ENCODE results near the gene MTX1. TPM values are rescaled to one million over a fixed set of nuclear protein-coding genes. Genes with fewer than 3 reads are reported as not detected.

The MTX1 gene
- total and polyA plus RNA-seq, 9 of the 15 experiments (the other 6 are each of a cell fraction or from before 2014, with no cell fraction given): 29.1 to 98.4 (median 66.9) TPM

- TF ChIP-seq, protein P1, sequence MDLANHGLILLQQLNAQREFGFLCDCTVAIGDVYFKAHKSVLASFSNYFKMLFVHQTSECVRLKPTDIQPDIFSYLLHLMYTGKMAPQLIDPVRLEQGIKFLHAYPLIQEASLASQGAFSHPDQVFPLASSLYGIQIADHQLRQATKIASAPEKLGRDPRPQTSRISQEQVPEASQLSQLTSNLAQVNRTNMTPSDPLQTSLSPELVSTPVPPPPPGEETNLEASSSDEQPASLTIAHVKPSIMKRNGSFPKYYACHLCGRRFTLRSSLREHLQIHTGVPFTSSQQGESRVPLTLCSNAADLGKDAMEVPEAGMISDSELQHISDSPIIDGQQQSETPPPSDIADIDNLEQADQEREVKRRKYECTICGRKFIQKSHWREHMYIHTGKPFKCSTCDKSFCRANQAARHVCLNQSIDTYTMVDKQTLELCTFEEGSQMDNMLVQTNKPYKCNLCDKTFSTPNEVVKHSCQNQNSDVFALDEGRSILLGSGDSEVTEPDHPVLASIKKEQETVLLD (IDR thresholded peaks at IDR 0.05): peak; percentile 71; the same call in 1 of the 2 replicates
- TF ChIP-seq ZNF274 (IDR thresholded peaks at IDR 0.05; ENCODE audit: borderline replicate concordance, low read depth, low read length) (no peak), CCAR2 (IDR thresholded peaks at IDR 0.05; ENCODE audit: low read depth, low read length) (no peak), KLF10 (CRISPR knock-in tag; IDR thresholded peaks at IDR 0.05) (no peak), SRF (CRISPR knock-in tag; IDR thresholded peaks at IDR 0.05) (peak in 1 of 2 experiments; percentile 85; a peak in 2 of 4 replicates), ZBTB5 (IDR thresholded peaks at IDR 0.05) (0 out of 2 replicates have a peak, but pooled peaks have one; percentile 11), ZNF384 (IDR thresholded peaks at IDR 0.05; ENCODE audit: low read depth, low read length) (no peak), TAF15 (IDR thresholded peaks at IDR 0.05; ENCODE audit: low read depth, low read length) (no peak), ZNF699 (CRISPR knock-in tag; IDR thresholded peaks at IDR 0.05; ENCODE audit: insufficient replicate concordance) (no peak), SRSF3 (IDR thresholded peaks at IDR 0.05; ENCODE audit: insufficient read depth, low read length) (no peak), NCOA4 (IDR thresholded peaks at IDR 0.05; ENCODE audit: partially characterized antibody) (no peak), HDGF (IDR thresholded peaks at IDR 0.05) (no peak), MYNN (IDR thresholded peaks at IDR 0.05) (peak; percentile 80), MYNN (CRISPR knock-in tag; IDR thresholded peaks at IDR 0.05) (no peak)
- TF ChIP-seq, protein P2, sequence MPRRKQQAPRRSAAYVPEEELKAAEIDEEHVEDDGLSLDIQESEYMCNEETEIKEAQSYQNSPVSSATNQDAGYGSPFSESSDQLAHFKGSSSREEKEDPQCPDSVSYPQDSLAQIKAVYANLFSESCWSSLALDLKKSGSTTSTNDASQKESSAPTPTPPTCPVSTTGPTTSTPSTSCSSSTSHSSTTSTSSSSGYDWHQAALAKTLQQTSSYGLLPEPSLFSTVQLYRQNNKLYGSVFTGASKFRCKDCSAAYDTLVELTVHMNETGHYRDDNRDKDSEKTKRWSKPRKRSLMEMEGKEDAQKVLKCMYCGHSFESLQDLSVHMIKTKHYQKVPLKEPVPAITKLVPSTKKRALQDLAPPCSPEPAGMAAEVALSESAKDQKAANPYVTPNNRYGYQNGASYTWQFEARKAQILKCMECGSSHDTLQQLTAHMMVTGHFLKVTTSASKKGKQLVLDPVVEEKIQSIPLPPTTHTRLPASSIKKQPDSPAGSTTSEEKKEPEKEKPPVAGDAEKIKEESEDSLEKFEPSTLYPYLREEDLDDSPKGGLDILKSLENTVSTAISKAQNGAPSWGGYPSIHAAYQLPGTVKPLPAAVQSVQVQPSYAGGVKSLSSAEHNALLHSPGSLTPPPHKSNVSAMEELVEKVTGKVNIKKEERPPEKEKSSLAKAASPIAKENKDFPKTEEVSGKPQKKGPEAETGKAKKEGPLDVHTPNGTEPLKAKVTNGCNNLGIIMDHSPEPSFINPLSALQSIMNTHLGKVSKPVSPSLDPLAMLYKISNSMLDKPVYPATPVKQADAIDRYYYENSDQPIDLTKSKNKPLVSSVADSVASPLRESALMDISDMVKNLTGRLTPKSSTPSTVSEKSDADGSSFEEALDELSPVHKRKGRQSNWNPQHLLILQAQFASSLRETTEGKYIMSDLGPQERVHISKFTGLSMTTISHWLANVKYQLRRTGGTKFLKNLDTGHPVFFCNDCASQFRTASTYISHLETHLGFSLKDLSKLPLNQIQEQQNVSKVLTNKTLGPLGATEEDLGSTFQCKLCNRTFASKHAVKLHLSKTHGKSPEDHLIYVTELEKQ (CRISPR knock-in tag; IDR thresholded peaks at IDR 0.05): no peak
- TF ChIP-seq, protein P3, sequence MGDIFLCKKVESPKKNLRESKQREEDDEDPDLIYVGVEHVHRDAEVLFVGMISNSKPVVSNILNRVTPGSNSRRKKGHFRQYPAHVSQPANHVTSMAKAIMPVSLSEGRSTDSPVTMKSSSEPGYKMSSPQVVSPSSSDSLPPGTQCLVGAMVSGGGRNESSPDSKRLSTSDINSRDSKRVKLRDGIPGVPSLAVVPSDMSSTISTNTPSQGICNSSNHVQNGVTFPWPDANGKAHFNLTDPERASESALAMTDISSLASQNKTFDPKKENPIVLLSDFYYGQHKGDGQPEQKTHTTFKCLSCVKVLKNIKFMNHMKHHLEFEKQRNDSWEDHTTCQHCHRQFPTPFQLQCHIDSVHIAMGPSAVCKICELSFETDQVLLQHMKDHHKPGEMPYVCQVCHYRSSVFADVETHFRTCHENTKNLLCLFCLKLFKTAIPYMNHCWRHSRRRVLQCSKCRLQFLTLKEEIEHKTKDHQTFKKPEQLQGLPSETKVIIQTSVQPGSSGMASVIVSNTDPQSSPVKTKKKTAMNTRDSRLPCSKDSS (IDR thresholded peaks at IDR 0.05; ENCODE audit: low read depth, partially characterized antibody): no peak
- TF ChIP-seq, protein P4, sequence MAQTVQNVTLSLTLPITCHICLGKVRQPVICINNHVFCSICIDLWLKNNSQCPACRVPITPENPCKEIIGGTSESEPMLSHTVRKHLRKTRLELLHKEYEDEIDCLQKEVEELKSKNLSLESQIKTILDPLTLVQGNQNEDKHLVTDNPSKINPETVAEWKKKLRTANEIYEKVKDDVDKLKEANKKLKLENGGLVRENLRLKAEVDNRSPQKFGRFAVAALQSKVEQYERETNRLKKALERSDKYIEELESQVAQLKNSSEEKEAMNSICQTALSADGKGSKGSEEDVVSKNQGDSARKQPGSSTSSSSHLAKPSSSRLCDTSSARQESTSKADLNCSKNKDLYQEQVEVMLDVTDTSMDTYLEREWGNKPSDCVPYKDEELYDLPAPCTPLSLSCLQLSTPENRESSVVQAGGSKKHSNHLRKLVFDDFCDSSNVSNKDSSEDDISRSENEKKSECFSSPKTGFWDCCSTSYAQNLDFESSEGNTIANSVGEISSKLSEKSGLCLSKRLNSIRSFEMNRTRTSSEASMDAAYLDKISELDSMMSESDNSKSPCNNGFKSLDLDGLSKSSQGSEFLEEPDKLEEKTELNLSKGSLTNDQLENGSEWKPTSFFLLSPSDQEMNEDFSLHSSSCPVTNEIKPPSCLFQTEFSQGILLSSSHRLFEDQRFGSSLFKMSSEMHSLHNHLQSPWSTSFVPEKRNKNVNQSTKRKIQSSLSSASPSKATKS (CRISPR knock-in tag; IDR thresholded peaks at IDR 0.05): no peak
Observed at GRCh38 chr1:155193275-155193990, 15.1 kb upstream of the MTX1 start (continued).

Measured in K562 (cell line).